ENCODE measurements around the gene KRTAP9-6. TPM values are rescaled to one million over a fixed set of nuclear protein-coding genes. Genes with fewer than 3 reads are reported as not detected.
"Not testable (repeated sequence)": the region's sequence is repeated elsewhere in the genome, so short reads cannot be mapped to it uniquely, and the experiment has no call there.

KRTAP9-6 gene
- total RNA-seq, 1 experiment from 2014 or later: not detected

- no peak overlapping the region for H3K4me3 ChIP-seq
- no peak for DNase-seq (ENCODE audit: low read depth in 1 of 2, low spot score in 2 of 2)
- no peaks in the 10 kb centered on the region for H3K9me3 ChIP-seq (replicated peaks)
- no peaks in the 10 kb centered on the region for H3K4me1 ChIP-seq (replicated peaks)
- H3K27ac ChIP-seq: no peak overlapping the region
- H3K36me3 ChIP-seq: no peaks in the 10 kb centered on the region
- H3K27me3 ChIP-seq (replicated peaks): peaks cover 16% of the 10 kb centered on the region
These were observed 10.3 kb upstream of the KRTAP9-6 start for GRCh38 chr17:41254861-41255260.

GRCh38 chr17:41255381-41256290 lies 9.5 kb upstream of the KRTAP9-6 start, which contains the start of gene KRTAP9-9:
KRTAP9-9 (plus strand) TSS chr17:41255384.
- H3K4me1 ChIP-seq (replicated peaks); H3K4me3 ChIP-seq; DNase-seq (ENCODE audit: low read depth in 1 of 2, low spot score in 2 of 2); H3K27ac ChIP-seq; H3K36me3 ChIP-seq; H3K9me3 ChIP-seq (replicated peaks): not testable (repeated sequence)
- peaks cover 16% of the 10 kb centered on the region for H3K27me3 ChIP-seq (replicated peaks)

- no peaks in the 10 kb centered on the region for H3K36me3 ChIP-seq
- H3K9me3 ChIP-seq (replicated peaks): no peaks in the 10 kb centered on the region
- no peak for DNase-seq (ENCODE audit: low read depth in 1 of 2, low spot score in 2 of 2)
- H3K4me3 ChIP-seq: no peak overlapping the region
- H3K27me3 ChIP-seq (replicated peaks): peaks cover 16% of the 10 kb centered on the region
- no peak overlapping the region for H3K27ac ChIP-seq
- no peaks in the 10 kb centered on the region for H3K4me1 ChIP-seq (replicated peaks)
These were observed 8.9 kb upstream of the KRTAP9-6 start for GRCh38 chr17:41256291-41256685.

- Histone ChIP-seq H3K27me3 (replicated peaks) (peaks cover 7% of the 10 kb centered on the region), H3K9me3 (replicated peaks) (no peaks in the 10 kb centered on the region), H3K27ac (no peak overlapping the region), H3K36me3 (no peaks in the 10 kb centered on the region), H3K4me3 (no peak overlapping the region), H3K4me1 (replicated peaks) (no peaks in the 10 kb centered on the region)
- DNase-seq (ENCODE audit: low read depth in 1 of 2, low spot score in 2 of 2): no peak
These were observed 6.8 kb upstream of the KRTAP9-6 start for GRCh38 chr17:41258406-41258805.

GRCh38 chr17:41263212-41263611 lies 2.0 kb upstream of the KRTAP9-6 start:
- Histone ChIP-seq H3K27ac (no peak overlapping the region), H3K9me3 (replicated peaks) (no peaks in the 10 kb centered on the region), H3K36me3 (no peaks in the 10 kb centered on the region), H3K4me3 (no peak overlapping the region), H3K27me3 (replicated peaks) (no peaks in the 10 kb centered on the region), H3K4me1 (replicated peaks) (no peaks in the 10 kb centered on the region)
- no peak for DNase-seq (ENCODE audit: low read depth in 1 of 2, low spot score in 2 of 2)

GRCh38 chr17:41264599-41264998 lies 579 bp upstream of the KRTAP9-6 start:
- peak in 1 of 2 experiments; percentile 0 for DNase-seq (ENCODE audit: low read depth in 1 of 2, low spot score in 2 of 2)
- Histone ChIP-seq H3K4me3 (no peak overlapping the region), H3K27ac (no peak overlapping the region), H3K4me1 (replicated peaks) (no peaks in the 10 kb centered on the region), H3K36me3 (no peaks in the 10 kb centered on the region), H3K27me3 (replicated peaks) (no peaks in the 10 kb centered on the region), H3K9me3 (replicated peaks) (no peaks in the 10 kb centered on the region)

- Histone ChIP-seq H3K4me1 (replicated peaks) (no peaks in the 10 kb centered on the region), H3K36me3 (no peaks in the 10 kb centered on the region), H3K27ac (no peak overlapping the region), H3K27me3 (replicated peaks) (no peaks in the 10 kb centered on the region), H3K9me3 (replicated peaks) (no peaks in the 10 kb centered on the region), H3K4me3 (no peak overlapping the region)
- no peak for DNase-seq (ENCODE audit: low read depth in 1 of 2, low spot score in 2 of 2)
These were observed 2.5 kb downstream of the KRTAP9-6 start for GRCh38 chr17:41267711-41268110.

GRCh38 chr17:41271323-41271722 lies 6.1 kb downstream of the KRTAP9-6 start:
- H3K4me1 ChIP-seq (replicated peaks); H3K9me3 ChIP-seq (replicated peaks); H3K27ac ChIP-seq; DNase-seq (ENCODE audit: low read depth in 1 of 2, low spot score in 2 of 2); H3K27me3 ChIP-seq (replicated peaks); H3K4me3 ChIP-seq; H3K36me3 ChIP-seq: not testable (repeated sequence)

- Histone ChIP-seq H3K27ac (no peak overlapping the region), H3K9me3 (replicated peaks) (no peaks in the 10 kb centered on the region), H3K4me3 (no peak overlapping the region), H3K4me1 (replicated peaks) (no peaks in the 10 kb centered on the region), H3K36me3 (no peaks in the 10 kb centered on the region), H3K27me3 (replicated peaks) (no peaks in the 10 kb centered on the region)
- DNase-seq (ENCODE audit: low read depth in 1 of 2, low spot score in 2 of 2): no peak
These were observed 6.7 kb downstream of the KRTAP9-6 start for GRCh38 chr17:41271858-41272257.

GRCh38 chr17:41275648-41276190 lies 10.5 kb downstream of the KRTAP9-6 start, which contains the start of gene KRTAP9-7:
KRTAP9-7 (plus strand) TSS chr17:41275698; CDS start chr17:41275698, 0 bp downstream.
- H3K36me3 ChIP-seq; H3K4me3 ChIP-seq; H3K27me3 ChIP-seq (replicated peaks); DNase-seq (ENCODE audit: low read depth in 1 of 2, low spot score in 2 of 2); H3K27ac ChIP-seq; H3K4me1 ChIP-seq (replicated peaks); H3K9me3 ChIP-seq (replicated peaks): not testable (repeated sequence)

GRCh38 chr17:41278176-41278955 lies 13.2 kb downstream of the KRTAP9-6 start:
- Histone ChIP-seq H3K4me1 (replicated peaks) (peaks cover 15% of the 10 kb centered on the region), H3K9me3 (replicated peaks) (no peaks in the 10 kb centered on the region), H3K36me3 (no peaks in the 10 kb centered on the region), H3K4me3 (no peak overlapping the region), H3K27ac (no peak overlapping the region), H3K27me3 (replicated peaks) (no peaks in the 10 kb centered on the region)
- no peak for DNase-seq (ENCODE audit: low read depth in 1 of 2, low spot score in 2 of 2)

GRCh38 chr17:41284043-41284442 lies 18.9 kb downstream of the KRTAP9-6 start:
- Histone ChIP-seq H3K4me3 (no peak overlapping the region), H3K9me3 (replicated peaks) (no peaks in the 10 kb centered on the region), H3K36me3 (no peaks in the 10 kb centered on the region), H3K27me3 (replicated peaks) (no peaks in the 10 kb centered on the region), H3K4me1 (replicated peaks) (peaks cover 28% of the 10 kb centered on the region), H3K27ac (peak overlapping the region; percentile 57)
- peak; percentile 51 to 85 for DNase-seq (ENCODE audit: low read depth in 1 of 2, low spot score in 2 of 2)

GRCh38 chr17:41284546-41284945 lies 19.4 kb downstream of the KRTAP9-6 start:
- no peaks in the 10 kb centered on the region for H3K36me3 ChIP-seq

GRCh38 chr17:41287050-41287449 lies 21.9 kb downstream of the KRTAP9-6 start:
- no peaks in the 10 kb centered on the region for H3K9me3 ChIP-seq (replicated peaks)
- DNase-seq (ENCODE audit: low read depth in 1 of 2, low spot score in 2 of 2): no peak

More at GRCh38 chr17:41284546-41284945, 19.4 kb downstream of the KRTAP9-6 start:
- no peak for DNase-seq (ENCODE audit: low read depth in 1 of 2, low spot score in 2 of 2)
- Histone ChIP-seq H3K27ac (peak overlapping the region; percentile 57), H3K4me1 (replicated peaks) (peaks cover 28% of the 10 kb centered on the region), H3K9me3 (replicated peaks) (no peaks in the 10 kb centered on the region), H3K4me3 (no peak overlapping the region), H3K27me3 (replicated peaks) (no peaks in the 10 kb centered on the region)

More at GRCh38 chr17:41287050-41287449, 21.9 kb downstream of the KRTAP9-6 start:
- Histone ChIP-seq H3K4me3 (no peak overlapping the region), H3K27ac (no peak overlapping the region), H3K36me3 (no peaks in the 10 kb centered on the region), H3K27me3 (replicated peaks) (no peaks in the 10 kb centered on the region), H3K4me1 (replicated peaks) (peaks cover 28% of the 10 kb centered on the region)

Measured in SJSA1 (cell line).